Ascending aorta (tissue), 2 donors: ENCODE data around the gene SIRT7. TPM values are rescaled to one million over a fixed set of nuclear protein-coding genes. Genes with fewer than 3 reads are reported as not detected.

Experiments used
- DNase-seq, 2 donors: peaks; one replicate each; pipeline ENCODE4 v3.0.0-alpha.2; 2019; ENCODE audit warnings: low spot score in 2 of 2
- H3K27ac ChIP-seq, 2 donors: fragments of 200-600 bp; sonication (generic); one replicate each; pipeline ENCODE4 v1.5.1; 2016 to 2017; ENCODE audit warnings: mild to moderate bottlenecking in 1 of 2
- H3K27me3 ChIP-seq: fragments of 200-600 bp; sonication (generic); one replicate; pipeline ENCODE4 v1.5.1; 2017
- H3K36me3 ChIP-seq, 2 donors: fragments of 200-600 bp; sonication (generic); one replicate each; pipeline ENCODE4 v1.5.1; 2016
- H3K4me1 ChIP-seq, 2 donors: fragments of 200-600 bp; sonication (generic); one replicate each; pipeline ENCODE4 v1.5.1; 2016 to 2017; ENCODE audit warnings: mild to moderate bottlenecking in 1 of 2
- H3K4me3 ChIP-seq, 2 donors: fragments of 200-600 bp; sonication (generic); one replicate each; pipeline ENCODE4 v1.5.1; 2016 to 2017; ENCODE audit warnings: mild to moderate bottlenecking in 1 of 2
- H3K9me3 ChIP-seq, 2 donors: fragments of 200-600 bp; sonication (generic); one replicate each; pipeline ENCODE4 v1.5.1; 2016
- intact Hi-C: fragments of 100-400 bp; cut with DNase I; formaldehyde crosslinking; loops from one replicate; pipeline ENCODE4 v1.15.1; 2023
- total RNA-seq: library from RNA; depleted of rRNA; stranded (reverse); fragments of >200 nt; gene quantifications from one replicate; pipeline ENCODE4 v1.1.0, GENCODE V29; 2016
- TF ChIP-seq, protein P1 (sequence below), 3 experiments: fragments of 200-600 bp in 2 of 3; fragments of 450-650 bp in 1 of 3; sonication (generic) in 2 of 3; IDR thresholded peaks; one replicate each; pipeline ENCODE4 v1.5.1; 2016 to 2019; ENCODE audit warnings: antibody characterized with exemption in 3 of 3, mild to moderate bottlenecking in 1 of 3, moderate library complexity in 1 of 3

Gene SIRT7
- total RNA-seq, 1 donor from 2014 or later, result 32.6 TPM

DNA sequence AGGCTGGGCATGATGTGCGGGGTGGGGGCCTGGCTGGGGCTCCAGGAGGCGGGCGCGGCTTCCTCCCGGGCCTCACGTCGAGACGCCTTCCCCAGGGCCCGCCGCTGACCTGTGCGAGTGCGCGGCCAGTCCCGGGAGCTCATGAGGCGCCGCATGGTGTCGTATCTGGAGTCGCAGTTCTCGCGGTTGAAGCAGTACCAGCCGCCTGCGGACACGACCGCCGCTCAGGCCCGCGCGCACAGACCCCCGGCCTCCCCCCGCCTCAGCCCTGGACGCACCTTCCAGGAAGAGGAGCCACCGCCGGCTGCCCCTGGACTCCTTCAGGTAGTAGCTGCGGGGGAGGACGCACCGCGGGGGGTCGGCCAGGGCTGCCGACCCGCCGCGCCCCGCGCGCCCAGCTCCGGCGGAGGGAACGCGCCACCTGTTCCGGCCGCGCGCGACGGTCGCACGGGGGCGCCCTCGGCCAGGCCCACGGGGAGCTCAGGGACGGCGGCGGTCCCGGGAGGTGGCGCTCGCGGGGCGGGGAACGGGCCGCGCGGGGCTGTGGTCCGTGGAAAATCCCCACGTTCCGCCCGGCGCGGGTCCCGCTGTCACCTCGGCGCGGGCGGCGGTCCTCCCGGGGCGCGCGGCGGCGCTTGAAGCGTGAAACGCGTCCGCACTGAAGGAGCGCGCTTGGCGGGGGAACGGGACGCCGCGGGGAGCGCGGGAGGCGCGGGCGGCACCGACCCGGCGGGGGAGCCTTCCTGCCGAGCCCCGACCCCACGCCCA, 41.6 kb upstream of the SIRT7 start:
- H3K9me3 ChIP-seq, result no peaks in the 10 kb centered on the region
- no peaks in the 10 kb centered on the region for H3K36me3 ChIP-seq
- TF ChIP-seq, protein P1, sequence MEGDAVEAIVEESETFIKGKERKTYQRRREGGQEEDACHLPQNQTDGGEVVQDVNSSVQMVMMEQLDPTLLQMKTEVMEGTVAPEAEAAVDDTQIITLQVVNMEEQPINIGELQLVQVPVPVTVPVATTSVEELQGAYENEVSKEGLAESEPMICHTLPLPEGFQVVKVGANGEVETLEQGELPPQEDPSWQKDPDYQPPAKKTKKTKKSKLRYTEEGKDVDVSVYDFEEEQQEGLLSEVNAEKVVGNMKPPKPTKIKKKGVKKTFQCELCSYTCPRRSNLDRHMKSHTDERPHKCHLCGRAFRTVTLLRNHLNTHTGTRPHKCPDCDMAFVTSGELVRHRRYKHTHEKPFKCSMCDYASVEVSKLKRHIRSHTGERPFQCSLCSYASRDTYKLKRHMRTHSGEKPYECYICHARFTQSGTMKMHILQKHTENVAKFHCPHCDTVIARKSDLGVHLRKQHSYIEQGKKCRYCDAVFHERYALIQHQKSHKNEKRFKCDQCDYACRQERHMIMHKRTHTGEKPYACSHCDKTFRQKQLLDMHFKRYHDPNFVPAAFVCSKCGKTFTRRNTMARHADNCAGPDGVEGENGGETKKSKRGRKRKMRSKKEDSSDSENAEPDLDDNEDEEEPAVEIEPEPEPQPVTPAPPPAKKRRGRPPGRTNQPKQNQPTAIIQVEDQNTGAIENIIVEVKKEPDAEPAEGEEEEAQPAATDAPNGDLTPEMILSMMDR (IDR thresholded peaks at IDR 0.05), result peak; percentile 10 to 99 (median 47)
- no peak overlapping the region for H3K27ac ChIP-seq
- peaks cover 10 to 11% of the 10 kb centered on the region in 2 donors for H3K4me1 ChIP-seq
- H3K27me3 ChIP-seq, result peaks cover 29% of the 10 kb centered on the region
- intact Hi-C loops, result loop anchor here (1.0 to 5.0 kb wide), 2 partner anchors 62 to 193 kb away; no protein-coding TSS in a partner anchor
- peak overlapping the region; percentile 50 to 64 for H3K4me3 ChIP-seq
- peak in 1 of 2 donors; percentile 81 for DNase-seq

DNA sequence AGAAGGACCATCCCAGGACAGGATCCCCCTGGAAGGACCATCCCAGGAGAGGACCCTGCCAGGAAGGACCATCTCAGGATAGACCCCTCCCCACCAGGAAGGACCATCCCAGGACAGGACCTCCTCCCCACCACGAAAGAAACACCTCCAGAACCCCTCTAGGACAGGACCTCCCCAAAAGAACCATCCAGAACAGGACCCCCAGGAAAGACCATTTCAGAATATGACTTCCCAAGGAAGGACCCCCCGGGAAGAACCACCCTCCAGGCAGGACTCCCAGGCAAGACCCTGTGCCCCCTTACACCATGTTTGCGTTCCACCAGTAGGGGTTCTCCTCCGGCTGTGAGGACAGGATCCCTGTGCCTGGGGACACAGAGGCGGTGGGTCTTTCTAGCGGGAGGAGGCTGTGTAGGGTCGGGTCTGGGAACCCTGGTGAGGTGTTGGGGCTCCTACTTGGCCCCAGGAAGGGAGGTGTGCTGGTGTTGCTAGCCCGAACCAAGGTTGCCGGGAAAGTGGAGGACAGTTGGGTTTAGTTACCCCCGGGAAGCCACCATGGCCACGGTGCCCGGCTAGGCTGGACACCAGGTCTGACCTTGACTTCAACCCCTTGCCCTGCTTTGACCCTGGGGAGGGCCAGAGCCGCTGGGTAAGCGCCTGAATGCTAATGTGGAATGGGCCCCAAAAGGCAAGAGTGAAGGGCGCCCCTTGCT, 40.8 kb upstream of the SIRT7 start:
- Histone ChIP-seq H3K27ac (no peak overlapping the region), H3K36me3 (no peaks in the 10 kb centered on the region), H3K4me3 (peak overlapping the region in 1 of 2 donors; percentile 64), H3K9me3 (no peaks in the 10 kb centered on the region), H3K27me3 (peaks cover 29% of the 10 kb centered on the region), H3K4me1 (peaks cover 10 to 11% of the 10 kb centered on the region in 2 donors)
- intact Hi-C loops, result loop anchor here (1.0 to 5.0 kb wide), 2 partner anchors 63 to 194 kb away; no protein-coding TSS in a partner anchor
- TF ChIP-seq, protein P1 (IDR thresholded peaks at IDR 0.05), result no peak
- no peak for DNase-seq

DNA sequence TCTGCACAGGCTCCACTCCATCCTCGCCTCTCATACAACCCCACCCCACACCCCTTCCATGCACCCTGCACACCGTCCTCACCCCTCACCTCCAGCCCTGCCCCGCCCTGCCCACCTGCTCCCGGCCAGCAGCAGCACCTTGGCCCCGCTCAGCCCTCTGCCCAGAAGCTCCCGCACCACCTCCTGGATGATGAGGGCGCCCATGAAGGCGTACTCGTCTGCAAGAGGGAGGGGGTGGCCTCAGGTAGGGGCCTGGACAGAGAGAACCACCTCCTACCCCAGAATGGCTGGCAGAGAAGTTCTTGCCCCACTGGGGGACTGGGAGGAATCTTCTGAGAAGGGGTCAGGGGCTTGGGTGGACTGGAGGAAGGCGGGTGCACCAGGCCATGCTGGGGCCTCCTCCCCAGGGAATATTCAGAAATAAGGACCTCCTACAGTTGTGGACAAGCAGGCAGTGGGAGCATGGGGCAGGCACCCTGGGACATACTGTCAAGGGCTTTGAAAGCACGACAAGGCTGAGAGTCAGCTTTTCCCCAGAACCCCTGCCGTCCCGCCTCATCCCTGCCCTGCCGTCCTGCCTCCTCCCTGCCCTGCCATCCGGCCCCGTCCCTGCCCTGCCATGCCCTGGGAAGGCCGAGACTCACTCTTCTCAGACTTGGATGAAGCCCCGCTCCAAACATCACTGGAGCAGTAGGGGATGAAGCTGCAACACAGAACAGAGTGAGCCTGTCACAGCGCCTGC, 39.9 kb upstream of the SIRT7 start:
- Histone ChIP-seq H3K27me3 (peaks cover 31% of the 10 kb centered on the region), H3K9me3 (no peaks in the 10 kb centered on the region), H3K4me1 (peaks cover 10 to 11% of the 10 kb centered on the region in 2 donors), H3K4me3 (no peak overlapping the region), H3K27ac (no peak overlapping the region), H3K36me3 (no peaks in the 10 kb centered on the region)
- intact Hi-C loops, result loop anchor here (5.0 kb wide), 1 partner anchor 194 kb away; no protein-coding TSS in a partner anchor
- DNase-seq, result no peak
- TF ChIP-seq, protein P1 (IDR thresholded peaks at IDR 0.05), result no peak

DNA sequence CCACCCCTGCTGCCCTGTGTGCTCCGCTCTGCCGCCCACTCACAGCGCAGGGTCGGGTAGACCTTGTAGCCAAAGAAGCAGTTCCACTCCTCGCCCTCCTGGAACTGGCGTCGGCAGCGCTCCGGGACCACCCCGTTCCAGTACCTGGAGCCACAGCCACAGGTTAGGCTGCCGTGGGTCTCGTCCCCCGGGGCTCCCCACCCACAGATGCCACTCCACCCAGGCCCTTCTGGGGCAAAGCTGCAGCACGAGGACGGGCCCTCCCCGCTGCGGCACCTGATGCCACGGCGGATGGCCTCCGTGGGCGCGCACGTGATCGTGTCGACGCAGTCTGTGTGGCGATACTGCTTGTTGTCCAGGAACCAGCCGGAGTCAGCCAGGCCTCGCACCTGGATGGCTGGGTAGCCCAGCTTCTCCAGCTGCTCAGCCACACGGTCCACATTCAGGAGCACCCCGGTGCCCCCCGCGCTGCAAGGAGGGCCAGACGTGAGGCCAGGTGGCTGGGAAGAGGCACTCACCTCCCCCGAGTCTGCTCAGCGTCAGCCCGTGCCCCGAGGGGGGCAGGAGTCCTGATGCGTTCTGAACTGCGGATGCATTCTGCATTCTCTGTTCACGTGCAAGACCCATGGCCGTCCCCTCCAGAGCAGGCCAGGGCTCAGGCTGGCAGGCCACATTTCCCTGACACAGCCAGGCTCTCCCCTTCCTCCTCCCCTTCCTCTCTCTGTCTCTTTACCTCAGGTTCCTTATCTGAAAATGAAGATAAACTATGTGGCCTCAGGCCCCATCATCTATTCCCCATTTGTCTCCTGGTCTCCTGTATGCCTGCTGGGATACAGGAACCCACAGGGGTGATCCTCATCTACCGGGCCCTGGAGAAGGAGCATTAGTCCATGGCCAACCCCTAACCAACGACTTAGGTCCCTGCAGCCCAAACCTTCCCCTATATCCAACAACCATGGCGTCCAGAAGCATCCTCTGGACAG, 38.9 kb upstream of the SIRT7 start:
- no peak for DNase-seq
- Histone ChIP-seq H3K4me1 (peaks cover 10 to 11% of the 10 kb centered on the region in 2 donors), H3K9me3 (no peaks in the 10 kb centered on the region), H3K27ac (no peak overlapping the region), H3K27me3 (peaks cover 29% of the 10 kb centered on the region), H3K36me3 (no peaks in the 10 kb centered on the region), H3K4me3 (no peak overlapping the region)
- TF ChIP-seq, protein P1 (IDR thresholded peaks at IDR 0.05), result no peak
- intact Hi-C loops, result loop anchor here (5.0 kb wide), 1 partner anchor 195 kb away; no protein-coding TSS in a partner anchor
